HG02970 (cell line): ENCODE results near the gene QSOX1.

Source experiments
- ATAC-seq: cut with Tn5 transposase; IDR thresholded peaks from one replicate; pipeline ENCODE4 v1.9.1; 2021; ENCODE audit warnings: mild to moderate bottlenecking, moderate library complexity, moderate number of reproducible peaks; ENCODE audit not compliant: unreplicated experiment, low FRiP score

The QSOX1 gene

GRCh38 chr1:180231506-180231921 is 76.8 kb downstream of the QSOX1 start:
- ATAC-seq: no peak

GRCh38 chr1:180231936-180232335 is 77.3 kb downstream of the QSOX1 start:
- no peak for ATAC-seq

DNA sequence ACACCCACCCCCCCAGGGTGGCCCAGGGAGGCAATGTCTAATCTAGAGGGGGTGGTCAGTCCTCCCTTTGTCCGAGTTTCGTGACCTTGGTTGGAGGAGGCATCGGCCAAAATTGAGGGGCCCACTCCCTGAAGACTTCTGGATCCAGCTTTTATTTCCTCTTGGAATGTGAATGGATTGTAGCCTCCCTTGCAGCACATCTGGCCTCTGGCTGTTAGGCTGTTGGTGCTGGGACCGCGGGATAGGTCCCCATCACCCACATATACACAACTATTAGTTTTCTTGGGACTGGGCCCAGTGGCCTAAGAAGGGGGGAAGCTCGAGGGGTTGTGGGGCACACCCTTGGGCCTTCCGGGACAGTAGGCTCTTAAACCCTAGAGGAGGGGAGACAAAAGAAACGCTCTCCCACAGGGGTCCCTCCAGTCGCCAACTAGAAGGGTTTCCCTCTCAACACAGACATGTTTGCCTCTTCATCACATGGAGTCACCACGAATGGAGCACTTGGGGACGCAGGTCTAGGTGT is 77.9 kb downstream of the QSOX1 start:
- ATAC-seq: no peak

GRCh38 chr1:180233191-180234011 is 78.7 kb downstream of the QSOX1 start:
- no peak for ATAC-seq

GRCh38 chr1:180234369-180235076 is 79.9 kb downstream of the QSOX1 start:
- no peak for ATAC-seq

- ATAC-seq: no peak
Observed at GRCh38 chr1:180235077-180235501, 80.4 kb downstream of the QSOX1 start.

DNA sequence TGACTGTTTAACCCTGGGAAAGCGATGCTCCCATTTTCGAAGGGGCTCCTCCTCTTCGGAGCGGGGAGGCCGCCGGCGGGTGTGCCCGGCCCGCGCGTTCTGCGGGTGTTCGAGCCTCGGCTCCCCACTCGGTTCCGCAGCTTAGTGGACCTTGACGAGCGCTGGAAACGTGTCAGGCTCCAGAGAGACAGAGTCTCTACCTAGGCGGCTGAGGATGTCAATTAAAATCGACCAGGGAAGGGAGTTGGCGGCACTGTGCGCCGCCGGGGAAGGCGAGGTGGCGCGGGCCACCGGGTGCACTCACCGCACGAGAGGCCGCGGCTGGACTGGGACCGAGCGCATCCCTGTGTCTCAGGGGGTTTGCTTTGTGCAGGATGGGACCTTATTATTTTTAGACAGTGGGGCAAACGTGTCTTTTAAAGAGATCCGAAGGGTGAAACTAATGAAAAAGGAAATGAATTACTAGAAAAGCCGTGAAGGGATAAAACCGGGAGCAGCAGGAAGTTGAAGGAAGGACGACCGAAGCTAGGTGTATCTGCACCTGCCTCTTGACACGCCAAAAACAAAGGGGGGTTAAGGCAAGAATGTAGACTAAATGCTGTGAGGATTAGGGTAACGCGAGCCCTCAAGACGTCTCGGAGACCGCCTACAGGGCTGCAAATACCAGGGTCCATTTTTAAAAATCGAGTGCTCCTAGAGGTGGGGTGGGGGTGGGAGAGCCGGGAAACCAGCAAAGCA is 81.0 kb downstream of the QSOX1 start:
- ATAC-seq: no peak

GRCh38 chr1:180236698-180237509 is 82.2 kb downstream of the QSOX1 start:
- no peak for ATAC-seq

DNA sequence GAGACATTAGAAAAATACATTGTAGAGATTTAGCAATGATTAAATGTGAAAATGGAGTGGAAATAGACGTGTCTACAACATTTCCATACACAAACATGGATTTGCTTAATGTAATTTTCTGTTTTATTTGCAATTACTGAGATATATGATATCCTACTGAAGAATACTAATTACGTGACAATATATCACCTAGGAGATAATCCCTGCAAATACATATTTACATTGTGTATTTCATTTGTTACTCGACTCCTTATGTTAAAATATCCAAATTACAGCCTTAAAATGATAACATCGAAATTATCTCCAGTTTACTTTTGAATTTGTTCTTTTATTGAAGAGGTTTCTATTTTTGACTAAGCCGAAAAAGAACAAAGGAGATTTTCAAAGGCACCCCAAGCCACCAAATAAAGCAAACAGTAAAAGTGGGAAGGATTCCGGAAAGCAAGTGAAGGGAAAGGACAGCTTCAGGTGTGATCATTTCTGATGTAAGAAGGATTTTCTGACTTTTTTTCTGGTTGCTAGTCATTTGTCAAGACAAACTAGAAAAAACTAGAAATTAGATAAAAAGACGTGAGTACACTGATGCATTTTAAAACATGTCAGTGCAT is 83.3 kb downstream of the QSOX1 start:
- no peak for ATAC-seq

DNA sequence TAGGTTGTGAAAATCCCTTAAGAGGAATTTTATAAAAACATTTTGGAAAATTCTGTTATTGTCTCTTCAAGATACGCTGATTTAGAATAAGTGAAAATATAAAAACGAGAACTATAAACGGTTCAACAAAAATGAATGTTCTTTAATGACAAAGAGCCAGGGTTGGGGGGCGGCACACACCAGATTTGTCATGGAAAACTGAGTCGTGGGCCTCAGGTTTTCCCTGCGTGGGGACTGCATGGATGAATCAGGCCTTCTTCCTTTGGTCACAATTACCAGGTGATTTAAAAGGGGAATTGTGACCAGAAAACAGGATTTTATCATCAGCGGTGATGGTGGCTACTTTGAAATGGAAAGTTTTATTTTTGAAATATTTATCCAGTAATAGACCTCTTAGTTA is 84.0 kb downstream of the QSOX1 start:
- ATAC-seq: no peak

GRCh38 chr1:180239145-180240096 is 84.8 kb downstream of the QSOX1 start:
- ATAC-seq: no peak

DNA sequence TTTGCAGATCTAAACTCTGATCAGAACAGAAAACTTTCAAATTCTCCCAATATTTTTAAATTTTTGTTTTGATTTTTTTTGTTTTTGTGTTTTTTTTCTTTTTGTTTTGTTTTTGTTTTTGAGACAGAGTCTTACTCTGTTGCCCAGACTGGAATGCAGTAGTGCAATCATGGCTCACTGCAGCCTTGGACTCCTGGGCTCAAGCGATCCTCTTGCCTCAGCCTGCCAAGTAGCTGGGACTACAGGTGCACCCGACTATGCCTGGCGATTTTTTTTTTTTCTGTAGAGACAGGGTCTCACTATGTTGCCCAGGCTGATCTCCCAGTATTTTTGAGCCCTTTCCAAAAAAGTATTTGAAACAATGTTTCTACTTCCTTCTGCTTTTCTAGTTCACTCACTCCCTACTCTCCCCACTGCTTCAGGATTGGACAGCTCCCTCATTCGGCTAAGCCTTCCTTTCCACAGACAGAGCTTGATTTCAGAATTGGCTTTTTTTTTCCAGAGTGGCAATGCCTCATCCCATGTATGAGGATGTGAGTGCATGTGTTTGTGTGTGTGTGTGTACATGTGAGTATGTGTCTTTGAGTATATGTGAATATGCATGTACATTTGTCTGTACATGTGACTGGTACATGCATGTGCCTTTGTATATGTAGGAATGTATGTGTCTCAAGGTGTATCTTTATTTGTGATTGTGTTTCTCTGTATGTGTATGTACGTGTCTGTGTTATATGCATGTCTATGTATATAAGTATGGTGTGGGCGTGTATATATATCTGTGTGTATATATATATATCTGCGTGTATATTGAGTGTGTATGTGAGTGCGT is 87.3 kb downstream of the QSOX1 start:
- no peak for ATAC-seq

GRCh38 chr1:180243517-180244221 is 89.0 kb downstream of the QSOX1 start:
- ATAC-seq: no peak

GRCh38 chr1:180244840-180245239 is 90.2 kb downstream of the QSOX1 start:
- no peak for ATAC-seq

- ATAC-seq: no peak
Observed at GRCh38 chr1:180246579-180246978, 91.9 kb downstream of the QSOX1 start.

GRCh38 chr1:180247061-180247460 is 92.4 kb downstream of the QSOX1 start:
- no peak for ATAC-seq

DNA sequence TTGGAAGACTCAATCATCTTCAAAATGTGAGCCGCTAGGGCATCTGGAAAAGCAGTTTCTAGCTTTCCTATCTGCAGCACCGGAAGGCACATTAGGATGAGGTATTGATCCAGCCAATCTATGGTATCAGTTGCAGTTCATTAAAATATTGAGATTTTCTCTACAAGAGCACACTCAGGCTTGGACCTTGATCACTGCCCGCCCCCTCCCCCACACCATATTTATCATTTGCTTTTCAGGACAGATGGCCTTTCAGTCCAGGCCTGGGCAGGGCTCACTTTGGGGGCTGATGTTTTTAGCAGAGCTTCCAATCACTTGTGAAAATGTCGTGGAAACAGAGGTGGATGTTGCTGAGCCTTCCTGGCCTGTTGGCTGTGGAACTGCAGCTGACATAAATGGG is 92.9 kb downstream of the QSOX1 start:
- ATAC-seq: no peak
